ES-I3 (cell line): ENCODE results near the gene ADAM17.

Experiments
- H3K36me3 ChIP-seq: 2 replicates; pipeline ENCODE4 v1.6.1; 2013; ENCODE audit warnings: mild to moderate bottlenecking, low read length, control low read depth, moderate library complexity; ENCODE audit not compliant: insufficient read depth
- H3K4me1 ChIP-seq: 2 replicates; pipeline ENCODE4 v1.6.1; 2013; ENCODE audit warnings: mild to moderate bottlenecking, control low read depth, low read length; ENCODE audit not compliant: insufficient read depth
- H3K9ac ChIP-seq: 2 replicates; pipeline ENCODE4 v1.6.1; 2013; ENCODE audit warnings: low read depth, mild to moderate bottlenecking, low read length, moderate library complexity
- H3K9me3 ChIP-seq: 2 replicates; pipeline ENCODE4 v1.6.1; 2013; ENCODE audit warnings: mild to moderate bottlenecking, low read length, moderate library complexity; ENCODE audit not compliant: control insufficient read depth, insufficient read depth

ADAM17 gene

DNA sequence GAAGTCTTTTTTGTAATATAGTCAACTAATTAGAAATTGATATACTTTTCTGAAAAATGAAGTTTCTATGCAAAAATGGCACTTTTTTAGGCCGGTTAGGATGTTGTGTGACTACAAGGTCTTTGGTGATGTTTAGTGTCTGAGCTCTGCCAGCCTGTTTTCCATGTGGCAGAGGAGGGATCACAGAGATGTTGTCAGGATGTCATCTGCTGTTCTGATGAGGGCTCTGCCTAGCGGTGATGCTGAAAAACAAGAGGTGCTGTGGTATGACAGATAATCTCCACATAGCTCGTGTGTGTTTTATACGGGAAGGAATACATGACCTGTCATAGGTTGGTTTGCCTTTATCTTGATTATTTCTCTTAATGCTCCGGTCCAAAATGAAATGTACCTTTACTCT, 93.3 kb downstream of the ADAM17 start:
- Histone ChIP-seq H3K9ac (no peak overlapping the region), H3K4me1 (no peaks in the 10 kb centered on the region), H3K9me3 (no peaks in the 10 kb centered on the region), H3K36me3 (peaks cover 6% of the 10 kb centered on the region)

DNA sequence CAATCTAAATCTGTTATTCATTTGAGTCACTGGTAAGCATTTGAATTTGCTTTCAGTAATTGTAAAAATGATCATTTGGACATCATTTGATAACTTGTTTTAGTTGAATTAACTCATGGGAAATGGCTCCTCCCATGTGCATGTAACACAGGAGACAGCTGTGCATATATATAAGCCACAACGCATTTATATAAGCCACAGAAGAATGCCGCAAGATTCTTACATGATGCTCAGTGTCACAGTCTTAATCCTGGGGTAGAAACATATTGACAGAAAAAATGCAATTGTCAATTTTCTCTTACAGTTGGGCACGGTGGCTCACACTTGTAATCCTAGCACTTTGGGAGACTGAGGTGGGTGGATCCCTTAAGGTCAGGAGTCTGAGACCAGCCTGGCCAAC, 94.6 kb downstream of the ADAM17 start:
- Histone ChIP-seq H3K9ac (no peak overlapping the region), H3K9me3 (no peaks in the 10 kb centered on the region), H3K4me1 (no peaks in the 10 kb centered on the region), H3K36me3 (peaks cover 6% of the 10 kb centered on the region)

DNA sequence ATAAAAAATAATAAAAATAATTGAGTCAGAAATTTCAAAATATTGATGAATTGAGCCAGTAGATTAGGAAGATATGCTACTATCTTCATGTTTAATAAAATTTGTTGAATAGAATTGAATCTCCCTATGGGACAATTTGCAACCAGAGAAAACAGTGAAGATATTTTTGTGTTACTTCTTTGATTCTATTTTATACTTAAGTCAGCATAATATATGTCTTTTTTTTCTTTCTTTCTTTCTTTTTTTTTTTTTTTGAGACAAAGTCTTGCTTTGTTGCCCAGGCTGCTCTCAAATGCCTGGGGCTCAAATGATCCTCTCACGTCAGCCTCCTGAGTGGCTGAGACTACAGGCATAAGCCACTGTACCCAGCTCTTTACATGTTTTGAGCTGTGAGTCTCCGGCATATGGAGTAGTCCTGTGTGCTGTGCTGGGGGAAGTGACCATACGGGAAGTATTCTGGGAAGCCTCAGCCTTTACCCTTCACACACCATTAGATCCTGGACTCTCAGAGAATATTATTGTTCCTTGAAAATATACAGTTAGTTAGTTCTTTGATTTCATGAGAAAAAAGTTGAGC, 95.1 kb downstream of the ADAM17 start:
- no peak overlapping the region for H3K9ac ChIP-seq
- H3K36me3 ChIP-seq = peaks cover 6% of the 10 kb centered on the region
- no peaks in the 10 kb centered on the region for H3K9me3 ChIP-seq
- H3K4me1 ChIP-seq = no peaks in the 10 kb centered on the region

DNA sequence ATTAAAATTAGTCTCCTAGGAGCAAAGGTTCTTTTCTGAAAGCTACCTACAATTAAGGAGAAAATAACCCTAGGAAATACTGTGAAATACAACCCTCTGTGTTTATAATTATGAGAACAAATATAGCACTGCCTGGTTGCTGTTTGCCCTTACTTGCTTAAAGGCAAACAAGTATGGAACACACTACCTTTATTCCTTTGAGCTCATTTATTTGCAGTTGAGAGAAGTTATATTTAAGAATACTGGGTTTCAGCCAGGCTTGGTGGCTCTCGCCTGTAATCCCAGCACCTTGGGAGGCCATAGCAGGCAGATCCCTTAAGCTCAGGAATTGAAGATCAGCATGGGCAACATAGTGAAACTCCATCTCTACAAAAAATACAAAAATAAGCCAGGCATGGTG, 104.4 kb downstream of the ADAM17 start:
- H3K9me3 ChIP-seq = no peaks in the 10 kb centered on the region
- H3K9ac ChIP-seq = no peak overlapping the region
- no peaks in the 10 kb centered on the region for H3K4me1 ChIP-seq
- H3K36me3 ChIP-seq = peaks cover 23% of the 10 kb centered on the region; the same call in 1 of the 2 replicates

DNA sequence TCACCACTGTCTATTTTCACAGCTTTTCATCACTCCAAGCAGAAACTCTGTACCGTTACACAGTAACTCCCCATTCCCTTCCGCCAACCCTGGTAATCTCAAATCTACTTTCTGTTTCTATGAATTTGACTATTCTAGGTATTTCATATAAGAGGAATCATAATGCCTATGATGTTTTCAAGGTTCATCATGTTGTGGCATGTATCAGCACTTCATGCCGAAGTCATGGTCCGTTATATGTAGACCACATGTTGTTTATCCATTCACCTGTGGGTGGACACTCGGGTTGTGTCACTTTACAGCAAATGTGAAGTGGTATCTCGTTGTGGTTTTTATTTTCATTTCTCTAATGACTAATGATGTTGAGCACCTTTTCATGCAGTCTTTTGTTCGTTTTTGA, 110.5 kb downstream of the ADAM17 start:
- H3K36me3 ChIP-seq = peaks cover 35% of the 10 kb centered on the region
- H3K9ac ChIP-seq = no peak overlapping the region
- no peaks in the 10 kb centered on the region for H3K4me1 ChIP-seq
- H3K9me3 ChIP-seq = no peaks in the 10 kb centered on the region

DNA sequence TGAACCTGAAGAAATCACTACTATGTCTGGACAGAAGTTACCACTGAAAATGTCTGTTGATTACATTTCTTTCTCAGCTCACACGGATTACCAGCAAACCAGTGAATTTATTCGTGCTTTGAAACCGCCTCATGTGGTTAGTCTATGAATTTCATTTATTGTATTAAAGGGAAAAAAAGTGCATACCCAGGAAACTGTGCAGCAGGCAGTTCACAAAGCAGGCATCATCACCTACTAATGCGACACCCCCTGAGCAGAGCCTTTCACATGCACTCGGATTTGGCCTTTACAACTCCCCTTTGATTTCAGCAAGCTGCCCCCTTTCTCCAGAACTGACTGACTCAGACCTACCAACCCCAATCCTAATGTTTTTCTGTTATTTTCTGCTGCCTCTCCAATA, 112.1 kb downstream of the ADAM17 start:
- Histone ChIP-seq H3K9me3 (no peaks in the 10 kb centered on the region), H3K4me1 (no peaks in the 10 kb centered on the region), H3K36me3 (peaks cover 27% of the 10 kb centered on the region), H3K9ac (no peak overlapping the region)

DNA sequence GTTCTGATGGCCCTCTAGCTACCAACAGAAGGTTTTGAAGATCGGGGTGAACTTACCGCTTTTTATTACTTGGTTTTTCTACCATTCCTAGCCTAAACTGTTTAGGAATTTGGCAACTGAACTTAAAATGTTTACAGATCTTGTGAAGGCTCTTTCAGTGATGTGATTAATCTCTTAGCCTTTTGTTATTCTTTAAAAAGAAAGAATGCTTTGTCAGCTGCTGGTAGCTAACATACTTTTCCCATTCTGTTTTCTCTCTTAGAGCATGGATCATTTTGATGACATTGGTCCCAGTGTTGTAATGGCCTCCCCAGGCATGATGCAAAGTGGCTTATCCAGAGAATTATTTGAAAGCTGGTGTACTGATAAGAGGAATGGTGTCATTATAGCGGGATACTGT, 114.1 kb downstream of the ADAM17 start:
- Histone ChIP-seq H3K9ac (no peak overlapping the region), H3K9me3 (no peaks in the 10 kb centered on the region), H3K36me3 (peaks cover 31% of the 10 kb centered on the region), H3K4me1 (no peaks in the 10 kb centered on the region)

DNA sequence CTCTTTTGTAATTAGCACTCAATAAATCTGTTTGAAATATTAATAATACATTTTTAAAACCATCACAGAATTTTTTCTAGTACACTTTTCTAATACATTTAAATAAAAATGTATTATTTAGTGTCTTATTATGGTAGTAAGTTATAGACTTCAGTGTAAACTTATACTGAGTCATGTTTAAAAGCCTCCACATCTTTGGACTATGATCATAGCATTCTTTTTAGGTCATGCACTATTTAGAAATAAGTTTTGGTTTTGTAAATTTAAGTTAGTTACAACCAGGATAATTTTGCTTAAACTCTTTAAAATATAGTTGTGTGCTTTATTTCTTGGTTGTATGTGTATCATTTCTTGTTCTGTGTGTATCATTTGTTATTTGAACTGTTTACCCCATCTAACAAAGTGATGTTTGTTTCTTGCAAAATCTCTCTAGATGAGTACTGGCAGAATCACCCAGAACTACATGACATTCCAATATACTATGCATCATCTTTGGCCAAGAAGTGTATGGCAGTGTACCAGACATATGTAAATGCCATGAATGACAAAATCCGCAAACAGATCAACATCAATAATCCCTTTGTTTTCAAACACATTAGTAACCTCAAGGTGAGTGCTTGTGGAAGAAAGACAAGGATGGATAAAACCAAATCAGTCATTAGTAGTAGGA, 115.4 kb downstream of the ADAM17 start:
- H3K9me3 ChIP-seq = no peaks in the 10 kb centered on the region
- no peak overlapping the region for H3K9ac ChIP-seq
- no peaks in the 10 kb centered on the region for H3K4me1 ChIP-seq
- peaks cover 25% of the 10 kb centered on the region for H3K36me3 ChIP-seq

DNA sequence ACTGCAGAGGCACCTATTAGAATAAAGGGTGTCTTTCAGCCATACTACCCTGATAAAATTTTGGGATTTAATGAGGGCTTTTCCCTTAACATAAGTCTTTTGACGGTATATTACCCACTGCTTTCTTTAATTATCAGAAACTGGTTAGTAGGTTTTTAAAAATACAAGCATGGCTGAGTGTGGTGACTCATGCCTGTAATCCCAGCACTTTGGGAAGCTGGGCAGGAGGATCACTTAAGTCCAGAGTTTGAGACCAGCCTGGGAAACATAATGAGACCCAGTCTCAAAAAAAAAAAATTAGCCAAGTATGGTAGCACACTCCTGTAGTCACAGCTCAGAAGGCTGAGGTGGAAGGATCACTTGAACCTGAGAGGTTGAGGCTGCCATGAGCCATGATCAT, 116.1 kb downstream of the ADAM17 start:
- Histone ChIP-seq H3K9ac (no peak overlapping the region), H3K36me3 (peaks cover 24% of the 10 kb centered on the region), H3K4me1 (no peaks in the 10 kb centered on the region), H3K9me3 (no peaks in the 10 kb centered on the region)
